HG03280 (cell line): ENCODE data around the gene HSPA8.
"Not testable (repeated sequence)": the region's sequence is repeated elsewhere in the genome, so short reads cannot be mapped to it uniquely, and the experiment has no call there.

Experiments used
- ATAC-seq: cut with Tn5 transposase; IDR thresholded peaks from one replicate; pipeline ENCODE4 v1.9.1; 2021; ENCODE audit warnings: mild to moderate bottlenecking, moderate library complexity; ENCODE audit not compliant: unreplicated experiment

The HSPA8 gene

GRCh38 chr11:123072762-123073161, 10.8 kb upstream of the HSPA8 start:
- no peak for ATAC-seq

- ATAC-seq: no peak
Observed at GRCh38 chr11:123072332-123072761, 10.4 kb upstream of the HSPA8 start.

- peak; percentile 72 for ATAC-seq
Observed at GRCh38 chr11:123069908-123070821, 8.2 kb upstream of the HSPA8 start.

DNA sequence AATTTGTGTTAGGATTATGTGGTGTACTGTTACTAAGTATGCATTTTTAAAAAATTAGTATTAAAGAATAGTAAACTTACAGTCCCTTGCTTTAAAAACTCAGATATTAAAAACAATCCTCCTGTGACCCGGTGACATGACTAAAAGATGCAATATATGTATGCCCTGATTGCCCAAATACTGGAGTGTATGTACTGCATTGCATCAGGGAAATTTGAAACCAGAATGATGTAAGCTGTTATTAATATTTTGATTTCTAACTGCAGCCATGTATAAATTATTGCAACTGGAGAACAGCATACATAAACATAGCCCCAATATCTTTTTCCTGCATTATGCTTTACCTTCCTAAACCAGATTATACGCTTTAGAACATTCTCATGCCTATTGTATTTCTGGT, 3.7 kb upstream of the HSPA8 start:
- no peak for ATAC-seq

DNA sequence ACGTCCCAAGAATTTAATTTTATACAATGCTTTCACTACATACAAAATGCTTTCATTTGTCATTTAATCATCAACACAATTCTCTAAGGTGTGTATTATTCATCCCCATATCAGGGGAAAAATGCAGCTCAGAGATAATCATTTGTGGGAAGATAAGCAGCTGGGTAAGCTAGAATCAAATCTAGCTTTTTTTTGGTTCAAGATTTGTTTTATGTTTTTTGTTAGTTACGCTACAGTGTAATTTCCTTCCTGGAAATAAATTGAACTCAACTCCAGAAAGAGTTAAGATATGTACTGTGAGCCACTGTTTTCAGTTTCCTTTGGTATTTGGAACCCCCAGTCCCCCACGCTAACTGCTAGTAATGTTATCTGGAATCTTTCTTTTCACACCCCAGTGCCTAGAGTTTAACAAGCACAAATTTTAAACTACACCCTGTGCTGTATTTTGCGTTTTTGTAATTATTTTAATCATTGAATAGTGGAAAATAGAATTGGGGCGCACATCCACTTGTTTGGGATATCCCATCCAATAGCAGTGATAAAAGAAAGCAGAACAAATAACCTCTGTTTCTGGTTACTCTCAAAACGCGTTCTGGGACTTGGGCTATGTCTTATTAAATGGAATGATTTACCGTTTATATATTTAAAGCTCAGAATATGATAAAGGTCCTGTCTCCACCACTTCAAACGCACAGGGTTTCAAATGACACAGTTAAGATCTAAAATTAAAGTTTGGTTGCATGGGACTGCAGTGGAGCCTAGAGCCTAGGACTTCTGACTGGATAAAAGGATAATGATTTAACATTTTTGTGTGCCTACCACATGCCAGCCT, 2.1 kb upstream of the HSPA8 start:
- ATAC-seq: no peak

DNA sequence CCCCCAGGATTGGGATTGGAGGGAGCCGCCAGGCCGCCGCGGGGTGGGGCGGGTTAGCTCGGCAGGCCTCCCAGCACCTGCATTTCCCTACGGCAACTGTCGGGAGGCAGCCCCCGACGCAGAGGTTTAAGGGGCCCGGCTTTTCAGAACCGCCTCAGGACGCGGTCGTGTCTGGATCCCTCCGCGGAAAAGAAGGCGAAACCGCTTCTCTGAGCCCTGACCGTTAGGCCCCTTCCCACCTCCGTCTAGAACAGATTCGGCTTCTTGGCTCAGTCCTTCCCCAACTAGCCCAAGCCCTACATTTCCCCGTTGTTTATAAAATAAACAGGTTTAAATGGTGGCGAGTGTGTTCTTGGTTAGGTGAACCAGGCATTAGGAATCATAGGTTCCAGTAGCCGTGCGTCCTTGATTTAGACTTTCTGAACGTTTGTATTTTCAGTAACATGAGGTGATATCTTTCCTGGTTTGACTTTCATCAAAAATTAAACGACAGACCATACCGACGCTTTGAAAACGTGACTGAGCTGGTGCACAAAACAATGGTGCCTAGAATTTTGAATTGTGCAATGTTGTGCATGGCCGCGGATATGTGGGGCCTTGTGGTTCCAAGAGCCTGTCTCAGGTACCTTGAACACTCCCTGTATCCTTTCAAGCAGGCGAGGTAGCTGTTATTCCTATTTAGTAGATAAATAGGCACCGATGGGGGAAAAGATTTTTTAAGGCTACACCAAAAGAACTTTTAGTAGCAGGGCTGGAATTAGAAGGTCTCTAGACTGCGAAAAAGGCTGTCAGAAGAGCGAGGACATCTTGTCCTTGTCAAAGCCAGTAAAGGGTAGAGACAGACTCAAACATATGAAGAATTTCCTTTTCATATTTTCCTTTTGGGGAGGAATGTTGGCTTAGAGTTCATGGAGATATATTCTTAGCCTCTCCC, 1.2 kb upstream of the HSPA8 start:
- no peak for ATAC-seq

DNA sequence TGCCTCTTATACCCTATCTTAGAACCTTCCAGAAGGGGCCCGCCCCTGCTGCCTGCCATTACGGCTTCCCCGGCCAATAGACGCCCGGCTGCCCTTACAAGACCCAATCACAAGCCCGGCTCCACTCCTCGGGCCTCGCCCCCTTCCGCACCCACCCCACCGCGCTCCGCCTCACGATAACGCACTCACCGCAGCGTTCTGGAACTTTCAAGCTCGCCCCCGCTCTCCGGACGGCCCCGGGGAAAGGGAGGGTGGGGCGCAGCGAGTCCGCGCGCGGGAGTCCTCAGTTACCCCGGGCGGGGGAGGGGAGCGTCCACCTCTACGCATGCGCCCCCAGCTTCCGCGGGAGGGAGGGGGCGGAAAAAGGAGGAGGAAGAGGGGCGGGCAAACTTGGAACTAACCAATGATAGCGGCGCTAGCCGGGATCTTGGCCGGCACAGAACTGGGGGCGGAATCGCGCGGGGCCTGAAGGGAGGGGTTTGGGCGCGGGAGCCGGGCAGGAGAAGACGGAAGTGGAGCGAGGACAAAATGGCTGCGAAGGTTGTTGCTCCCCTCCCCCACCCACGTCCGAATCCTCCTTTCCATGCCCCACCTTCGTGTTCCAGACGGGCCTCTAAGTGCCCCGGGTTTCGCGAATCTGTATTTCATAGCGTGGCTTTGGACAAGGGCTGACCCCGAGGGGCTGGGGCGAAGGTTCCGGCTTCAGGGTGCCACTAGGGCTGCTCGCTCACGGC, 389 bp upstream of the HSPA8 start:
- ATAC-seq: peak; percentile 85

- ATAC-seq: no peak
Observed at GRCh38 chr11:123060277-123061000, 1.5 kb downstream of the HSPA8 start.

DNA sequence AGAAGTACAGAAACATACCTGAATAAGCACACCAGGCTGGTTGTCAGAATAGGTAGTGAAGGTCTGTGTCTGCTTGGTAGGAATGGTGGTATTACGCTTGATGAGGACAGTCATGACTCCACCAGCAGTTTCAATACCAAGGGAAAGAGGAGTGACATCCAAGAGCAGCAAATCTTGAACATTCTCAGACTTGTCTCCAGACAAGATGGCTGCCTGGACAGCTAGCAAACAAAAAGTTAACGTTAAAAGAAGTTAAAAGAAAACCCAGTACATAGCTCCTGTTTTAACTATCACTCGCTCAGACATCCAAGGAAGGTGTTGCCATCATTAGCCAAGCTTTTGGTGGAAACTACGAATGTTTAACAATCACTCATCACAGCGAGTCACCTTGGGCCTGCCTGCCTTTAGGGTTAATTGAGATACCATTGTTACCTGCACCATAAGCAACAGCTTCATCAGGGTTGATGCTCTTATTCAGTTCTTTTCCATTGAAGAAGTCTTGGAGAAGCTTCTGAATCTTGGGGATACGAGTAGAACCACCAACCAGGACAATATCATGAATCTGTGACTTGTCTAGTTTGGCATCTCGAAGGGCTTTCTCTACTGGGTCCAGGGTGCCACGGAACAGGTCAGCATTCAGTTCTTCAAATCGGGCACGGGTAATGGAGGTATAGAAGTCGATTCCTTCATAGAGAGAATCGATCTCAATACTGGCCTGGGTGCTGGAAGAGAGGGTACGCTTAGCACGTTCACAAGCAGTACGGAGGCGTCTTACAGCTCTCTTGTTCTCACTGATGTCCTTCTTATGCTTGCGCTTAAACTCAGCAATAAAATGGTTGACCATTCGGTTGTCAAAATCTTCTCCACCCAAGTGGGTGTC, 2.7 kb downstream of the HSPA8 start:
- ATAC-seq: not testable (repeated sequence)

GRCh38 chr11:123057661-123058305, 4.2 kb downstream of the HSPA8 start:
- ATAC-seq: no peak

DNA sequence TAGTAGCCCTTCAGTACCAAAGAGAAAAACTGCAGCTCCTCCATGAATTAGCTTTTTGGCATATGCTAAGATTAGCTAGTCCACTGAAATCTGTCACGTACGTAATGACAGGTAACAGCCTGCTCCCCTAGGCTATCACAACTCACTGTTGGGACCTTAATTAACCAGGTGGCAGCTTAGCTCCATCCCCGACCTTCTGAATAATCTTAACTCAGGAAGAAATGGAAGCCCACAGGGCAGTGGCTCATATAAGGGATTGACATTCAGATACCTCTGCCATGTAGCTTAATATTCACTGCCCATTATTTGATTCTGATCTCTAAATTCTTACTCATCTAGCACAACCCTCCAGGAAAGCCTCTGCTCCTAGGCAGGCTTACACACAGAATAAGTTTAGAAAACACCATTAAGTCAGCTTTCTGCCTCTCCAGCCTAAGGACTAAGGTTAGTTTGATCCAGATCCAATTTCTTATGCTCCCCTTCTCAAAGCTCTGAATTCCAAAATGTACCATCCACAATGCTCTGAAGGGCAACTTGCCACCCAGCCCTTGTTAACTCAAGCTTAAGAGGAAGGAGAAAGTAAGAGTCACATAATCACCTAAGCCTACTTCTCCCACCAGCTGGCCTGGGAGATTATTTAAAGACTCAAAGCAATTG, 5.0 kb downstream of the HSPA8 start:
- ATAC-seq: no peak

DNA sequence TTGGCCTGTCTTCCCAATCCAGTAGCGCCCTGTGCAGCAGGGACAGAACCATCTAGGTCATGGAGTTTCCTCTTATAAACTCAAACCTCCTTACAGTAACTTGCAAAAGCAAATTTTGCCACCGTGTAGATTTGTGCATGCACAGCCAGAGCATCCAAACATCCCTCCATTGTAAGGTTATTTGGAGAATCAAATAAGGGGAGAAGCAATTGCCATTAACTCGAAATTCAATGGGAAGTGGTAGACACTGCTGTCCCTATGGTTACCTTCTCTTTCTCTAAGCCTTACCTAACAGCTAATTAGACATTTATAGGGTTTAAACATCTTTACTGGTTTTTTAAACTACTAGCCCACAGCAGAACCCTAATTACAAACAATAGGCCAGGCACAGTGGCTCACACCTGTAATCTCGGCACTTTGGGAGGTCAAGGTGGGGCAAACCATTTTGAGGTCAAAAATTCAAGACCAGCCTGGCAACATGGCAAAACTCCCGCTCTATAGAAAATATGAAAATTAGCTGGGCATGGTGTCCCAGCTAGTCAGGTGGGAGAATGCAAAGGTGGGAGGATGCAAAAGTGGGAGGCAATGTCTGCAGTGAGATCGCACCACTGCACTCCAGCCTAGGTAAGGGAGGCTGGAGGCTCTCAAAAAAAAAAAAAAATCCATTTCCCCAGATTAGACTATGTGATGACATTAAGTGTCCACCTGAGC, 6.6 kb downstream of the HSPA8 start:
- no peak for ATAC-seq

GRCh38 chr11:123054301-123055065, 7.5 kb downstream of the HSPA8 start:
- ATAC-seq: peak; percentile 69

- ATAC-seq: no peak
Observed at GRCh38 chr11:123052901-123053721, 8.8 kb downstream of the HSPA8 start.

GRCh38 chr11:123051634-123052033, 10.3 kb downstream of the HSPA8 start:
- ATAC-seq: no peak
